HG03442 (cell line): ENCODE measurements around the gene MAST4.
"Not testable (repeated sequence)": the region's sequence is repeated elsewhere in the genome, so short reads cannot be mapped to it uniquely, and the experiment has no call there.

ENCODE experiments used
- ATAC-seq: cut with Tn5 transposase; IDR thresholded peaks from one replicate; pipeline ENCODE4 v1.9.1; 2021; ENCODE audit warnings: mild to moderate bottlenecking, moderate library complexity; ENCODE audit not compliant: unreplicated experiment

Gene MAST4

GRCh38 chr5:66805514-66806430 is 209.6 kb downstream of the MAST4 start:
- no peak for ATAC-seq

GRCh38 chr5:66807743-66808142 is 211.6 kb downstream of the MAST4 start:
- ATAC-seq, result no peak

- ATAC-seq, result no peak
These were observed 212.5 kb downstream of the MAST4 start for GRCh38 chr5:66808663-66809062.

- no peak for ATAC-seq
These were observed 214.0 kb downstream of the MAST4 start for GRCh38 chr5:66810151-66810550.

- no peak for ATAC-seq
These were observed 214.7 kb downstream of the MAST4 start for GRCh38 chr5:66810848-66811261.

GRCh38 chr5:66812291-66812690 is 216.1 kb downstream of the MAST4 start:
- ATAC-seq, result no peak

- ATAC-seq, result no peak
These were observed 217.1 kb downstream of the MAST4 start for GRCh38 chr5:66813306-66813705.

GRCh38 chr5:66814146-66814991 is 218.2 kb downstream of the MAST4 start:
- peak; percentile 63 for ATAC-seq

GRCh38 chr5:66818304-66818934 is 222.2 kb downstream of the MAST4 start:
- no peak for ATAC-seq

GRCh38 chr5:66818935-66819328 is 222.7 kb downstream of the MAST4 start:
- no peak for ATAC-seq

GRCh38 chr5:66820630-66821207 is 224.5 kb downstream of the MAST4 start:
- ATAC-seq, result no peak

GRCh38 chr5:66821688-66822429 is 225.7 kb downstream of the MAST4 start:
- no peak for ATAC-seq

GRCh38 chr5:66822906-66823305 is 226.7 kb downstream of the MAST4 start:
- ATAC-seq, result not testable (repeated sequence)

GRCh38 chr5:66824476-66824875 is 228.3 kb downstream of the MAST4 start:
- no peak for ATAC-seq

- no peak for ATAC-seq
These were observed 230.1 kb downstream of the MAST4 start for GRCh38 chr5:66826263-66826662.

- ATAC-seq, result no peak
These were observed 230.5 kb downstream of the MAST4 start for GRCh38 chr5:66826696-66827095.

GRCh38 chr5:66828046-66828547 is 231.9 kb downstream of the MAST4 start:
- peak; percentile 16 for ATAC-seq

- ATAC-seq, result peak; percentile 78
These were observed 232.6 kb downstream of the MAST4 start for GRCh38 chr5:66828548-66829357.

- ATAC-seq, result no peak
These were observed 233.1 kb downstream of the MAST4 start for GRCh38 chr5:66829358-66829674.
